GM18499 (cell line): Measurements from ENCODE around the gene SCNN1A.

Experiments used
- ATAC-seq: cut with Tn5 transposase; IDR thresholded peaks from one replicate; pipeline ENCODE4 v1.9.1; 2021; ENCODE audit warnings: moderate number of reproducible peaks; ENCODE audit not compliant: insufficient read depth, unreplicated experiment

SCNN1A gene

GRCh38 chr12:6323340-6323994 is 51.9 kb downstream of the SCNN1A start:
- peak; percentile 53 for ATAC-seq

GRCh38 chr12:6322969-6323339 is 52.4 kb downstream of the SCNN1A start:
- peak; percentile 19 for ATAC-seq

- ATAC-seq = no peak
Observed at GRCh38 chr12:6322352-6322751, 53.0 kb downstream of the SCNN1A start.

GRCh38 chr12:6321905-6322304 is 53.5 kb downstream of the SCNN1A start:
- no peak for ATAC-seq

GRCh38 chr12:6319446-6319845 is 55.9 kb downstream of the SCNN1A start:
- no peak for ATAC-seq

- no peak for ATAC-seq
Observed at GRCh38 chr12:6318440-6318879, 56.9 kb downstream of the SCNN1A start.

GRCh38 chr12:6317693-6318439 is 57.5 kb downstream of the SCNN1A start:
- no peak for ATAC-seq

GRCh38 chr12:6316921-6317692 is 58.3 kb downstream of the SCNN1A start:
- ATAC-seq = no peak

GRCh38 chr12:6315704-6316597 is 59.4 kb downstream of the SCNN1A start:
- ATAC-seq = no peak

- ATAC-seq = no peak
Observed at GRCh38 chr12:6315184-6315583, 60.2 kb downstream of the SCNN1A start.

GRCh38 chr12:6314776-6315175 is 60.6 kb downstream of the SCNN1A start:
- no peak for ATAC-seq

GRCh38 chr12:6313326-6313940 is 61.9 kb downstream of the SCNN1A start:
- no peak for ATAC-seq

GRCh38 chr12:6312529-6313325 is 62.6 kb downstream of the SCNN1A start:
- ATAC-seq = no peak

GRCh38 chr12:6311822-6312528 is 63.4 kb downstream of the SCNN1A start:
- ATAC-seq = no peak

- ATAC-seq = no peak
Observed at GRCh38 chr12:6310771-6311610, 64.4 kb downstream of the SCNN1A start.

- ATAC-seq = no peak
Observed at GRCh38 chr12:6307529-6307928, 67.8 kb downstream of the SCNN1A start.

- no peak for ATAC-seq
Observed at GRCh38 chr12:6306599-6307220, 68.7 kb downstream of the SCNN1A start.
